T-helper 1 cell (primary cell): Measurements from ENCODE around the gene GABBR1.

Experiments
- DNase-seq, 5 donors: peaks; one replicate each; pipeline ENCODE4 v3.0.0-alpha.2; 2012 to 2020

GABBR1 gene

GRCh38 chr6:29524444-29525310 is 108.3 kb downstream of the GABBR1 start:
- DNase-seq, result no peak

GRCh38 chr6:29524044-29524443 is 108.9 kb downstream of the GABBR1 start:
- no peak for DNase-seq

GRCh38 chr6:29522227-29522626 is 110.8 kb downstream of the GABBR1 start:
- DNase-seq, result no peak

GRCh38 chr6:29521006-29521680 is 111.8 kb downstream of the GABBR1 start:
- no peak for DNase-seq

- DNase-seq, result no peak
Measured at GRCh38 chr6:29520232-29520631, 112.8 kb downstream of the GABBR1 start.

- DNase-seq, result no peak
Measured at GRCh38 chr6:29519291-29520010, 113.5 kb downstream of the GABBR1 start.

GRCh38 chr6:29517728-29518440 is 115.1 kb downstream of the GABBR1 start:
- DNase-seq, result no peak

- DNase-seq, result no peak
Measured at GRCh38 chr6:29517245-29517644, 115.7 kb downstream of the GABBR1 start.

- DNase-seq, result peak in 1 of 5 donors; percentile 70
Measured at GRCh38 chr6:29516108-29516507, 116.9 kb downstream of the GABBR1 start.

- DNase-seq, result no peak
Measured at GRCh38 chr6:29510746-29511300, 122.2 kb downstream of the GABBR1 start.

- DNase-seq, result no peak
Measured at GRCh38 chr6:29510202-29510601, 122.8 kb downstream of the GABBR1 start.
